PC-3 (cell line): ENCODE measurements around the gene SLC4A5.

Experiments
- CTCF ChIP-seq: fragments of 300-600 bp; sonication (generic); conservative IDR thresholded peaks from 2 replicates; pipeline ENCODE4 v1.5.1; 2017; ENCODE audit warnings: antibody characterized with exemption, low read depth, mild to moderate bottlenecking, low read length
- EZH2 ChIP-seq: fragments of 300-600 bp; sonication (generic); IDR thresholded peaks from one replicate; pipeline ENCODE4 v1.6.1; 2017; ENCODE audit warnings: antibody characterized with exemption, mild to moderate bottlenecking, low read length; ENCODE audit not compliant: unreplicated experiment
- EZH2phosphoT487 ChIP-seq: fragments of 300-600 bp; sonication (generic); IDR thresholded peaks from 2 replicates; pipeline ENCODE4 v1.6.1; 2018; ENCODE audit warnings: mild to moderate bottlenecking, antibody characterized with exemption, low read length, borderline replicate concordance

- TF ChIP-seq CTCF (no peak), EZH2 (no peak), EZH2phosphoT487 (no peak)
Observed at GRCh38 chr2:74364533-74365505, 21.6 kb upstream of the SLC4A5 start.
